ENCODE data around the gene NUTM1.
"Not testable (repeated sequence)": the region's sequence is repeated elsewhere in the genome, so short reads cannot be mapped to it uniquely, and the experiment has no call there.

GRCh38 chr15:34397637-34398259 is 54.6 kb downstream of the NUTM1 start:
- not testable (repeated sequence) for TF ChIP-seq CTCF, POLR2A, POLR2AphosphoS5, EP300 (IDR thresholded peaks at IDR 0.05)
